Inflammatory macrophage treated with lipopolysaccharide for 4 hours (primary cell): ENCODE measurements around the gene FAM120C.

Source experiments
- DNase-seq: peaks from one replicate; pipeline ENCODE4 v3.0.0-alpha.2; 2020

Gene FAM120C

GRCh38 chrX:54030329-54030728, 152.7 kb downstream of the FAM120C start:
- DNase-seq, result no peak

GRCh38 chrX:54029529-54030143, 153.4 kb downstream of the FAM120C start:
- DNase-seq, result no peak

DNA sequence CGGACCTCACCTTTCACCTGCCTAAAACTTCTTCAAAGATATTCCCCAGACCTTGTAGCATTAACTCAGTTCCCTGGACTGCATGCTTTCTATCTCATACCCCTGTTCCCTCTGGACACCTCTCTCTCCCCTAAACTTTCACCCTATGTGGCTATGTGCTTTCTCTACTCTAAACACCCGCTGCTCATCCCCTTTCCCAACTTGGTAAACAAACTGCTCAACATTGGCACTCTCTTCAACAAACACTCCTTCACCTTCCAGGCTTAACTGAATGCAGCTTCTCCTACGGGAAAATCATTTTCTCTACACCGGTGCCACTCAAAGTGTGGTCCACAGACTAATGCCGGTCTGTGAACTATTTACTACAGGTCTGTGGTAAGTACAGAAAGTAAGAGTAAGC, 158.7 kb downstream of the FAM120C start:
- no peak for DNase-seq
